Adrenal gland (tissue), 12 donors: Measurements from ENCODE around the gene NCAM2. TPM values are rescaled to one million over a fixed set of nuclear protein-coding genes. Genes with fewer than 3 reads are reported as not detected.
"Not testable (repeated sequence)": the region's sequence is repeated elsewhere in the genome, so short reads cannot be mapped to it uniquely, and the experiment has no call there.

Experiments used
- DNase-seq, 7 donors: peaks; one replicate each; pipeline ENCODE4 v3.0.0-alpha.2; 2019 to 2020
- H3K27ac ChIP-seq, 5 donors: fragments of 200-600 bp; sonication (generic) in 4 of 5; 1 replicate in 3 of 5; 2 replicates in 2 of 5; pipeline versions ENCODE4 v1.5.1 to v1.8.0; 2016 to 2020; ENCODE audit warnings: mild to moderate bottlenecking in 1 of 5
- H3K27me3 ChIP-seq: fragments of 200-600 bp; 2 replicates; pipeline ENCODE4 v1.8.0; 2021
- H3K36me3 ChIP-seq, 2 donors: fragments of 200-600 bp; replicated peaks in 1 of 2; 1 replicate in 1 of 2; 2 replicates in 1 of 2; pipeline versions ENCODE4 v1.5.1 to v1.8.0; 2018 to 2022
- H3K4me1 ChIP-seq, 2 donors: fragments of 200-600 bp; replicated peaks in 1 of 2; 1 replicate in 1 of 2; 2 replicates in 1 of 2; pipeline versions ENCODE4 v1.5.1 to v1.8.0; 2018 to 2021
- H3K4me3 ChIP-seq, 4 donors: fragments of 200-600 bp; sonication (generic) in 3 of 4; one replicate each; pipeline ENCODE4 v1.5.1; 2016 to 2018
- H3K9me3 ChIP-seq, 3 donors: fragments of 200-600 bp; sonication (generic) in 1 of 3; replicated peaks in 1 of 3; 1 replicate in 2 of 3; 2 replicates in 1 of 3; pipeline versions ENCODE4 v1.5.1 to v1.8.0; 2016 to 2021
- POLR2A ChIP-seq, 2 donors: fragments of 450-650 bp; IDR thresholded peaks; one replicate each; pipeline ENCODE4 v1.6.1; 2017; ENCODE audit warnings: antibody characterized with exemption in 2 of 2, mild to moderate bottlenecking in 2 of 2, moderate library complexity in 1 of 2
- WGBS, 4 donors: extraction: QIAGEN DNeasy Blood & Tissue Kit in 2 of 4; methylation state at CpG; one replicate each; pipeline versions ENCODE4 v1.1.5 to v1.1.7; 2013 to 2017; 5-methylcytosine and 5-hydroxymethylcytosine counted together
- intact Hi-C, 2 donors: fragments of 100-400 bp; cut with DNase I; formaldehyde crosslinking; loops; one replicate each; pipeline versions ENCODE4 v1.14.1 to v1.15.0; 2022 to 2023
- polyA plus RNA-seq, 3 donors: library from polyadenylated mRNA; stranded (reverse); fragments of 200-250 nt in 2 of 3; fragments of 350-450 nt in 1 of 3; fragmentation: Illumina TruSeq in 1 of 3; extraction: RNeasy Lipid Tissue Mini Kit (QIAGEN cat#74804) in 1 of 3; gene quantifications; one replicate each; pipeline ENCODE4 v1.2.3, GENCODE V29; 2013 to 2014
- total RNA-seq, 9 donors: library from RNA; depleted of rRNA in 4 of 9; stranded (reverse); fragments of >200 nt in 4 of 9; fragments of 120-200 nt in 1 of 9; fragmentation: NEBNext Ultra II Directional in 1 of 9; extraction: Animal tissue kit (Norgen Biotek cat#: 25700) in 1 of 9; gene quantifications; one replicate each; pipeline versions ENCODE4 v1.1.0 to v1.2.4, GENCODE V29; 2013 to 2023
- TF ChIP-seq, protein P1 (sequence below), 6 experiments: fragments of 450-650 bp in 4 of 6; fragments of 200-600 bp in 2 of 6; sonication (generic) in 1 of 6; IDR thresholded peaks; 1 replicate in 5 of 6; 2 replicates in 1 of 6; pipeline versions ENCODE4 v1.5.1 to v1.8.0; 2016 to 2021; ENCODE audit warnings: antibody characterized with exemption in 6 of 6, mild to moderate bottlenecking in 2 of 6, moderate library complexity in 1 of 6
- donor health status: healthy with polysubstance abuse.
- donor health status: Bipolar disorder and iron deficiency.
- donor health status: DM: yes; HTN: yes; CAD: no.
- donor health status: DM: no; HTN: no; CAD: no.
- donor health status: DM: no; HTN: no; CAD: no.
- donor health status: DM: yes; HTN: yes; CAD: no.

Gene NCAM2
- total and polyA plus RNA-seq, 12 donors: 2.2 to 59.4 (median 18.9) TPM

DNA sequence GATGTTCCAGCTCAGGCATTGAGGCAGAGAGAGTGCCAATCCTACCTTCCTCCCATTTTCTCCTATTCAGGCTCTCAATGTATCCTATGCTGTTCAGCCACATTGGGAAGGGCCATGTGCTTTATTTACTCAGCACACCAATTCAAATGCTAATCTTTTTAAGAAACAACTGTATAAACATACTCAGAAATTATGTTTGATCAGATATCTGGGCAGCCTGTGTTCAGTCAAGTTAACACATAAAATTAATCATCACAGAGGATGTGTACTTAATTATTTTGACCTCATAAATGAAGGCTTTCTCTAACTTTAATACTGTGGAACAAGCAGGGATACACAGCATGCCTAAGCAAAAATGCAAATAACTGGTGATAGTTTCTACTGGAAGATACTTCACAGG, 149.8 kb downstream of the NCAM2 start:
- TF ChIP-seq POLR2A (IDR thresholded peaks at IDR 0.05): no peak
- TF ChIP-seq, protein P1, sequence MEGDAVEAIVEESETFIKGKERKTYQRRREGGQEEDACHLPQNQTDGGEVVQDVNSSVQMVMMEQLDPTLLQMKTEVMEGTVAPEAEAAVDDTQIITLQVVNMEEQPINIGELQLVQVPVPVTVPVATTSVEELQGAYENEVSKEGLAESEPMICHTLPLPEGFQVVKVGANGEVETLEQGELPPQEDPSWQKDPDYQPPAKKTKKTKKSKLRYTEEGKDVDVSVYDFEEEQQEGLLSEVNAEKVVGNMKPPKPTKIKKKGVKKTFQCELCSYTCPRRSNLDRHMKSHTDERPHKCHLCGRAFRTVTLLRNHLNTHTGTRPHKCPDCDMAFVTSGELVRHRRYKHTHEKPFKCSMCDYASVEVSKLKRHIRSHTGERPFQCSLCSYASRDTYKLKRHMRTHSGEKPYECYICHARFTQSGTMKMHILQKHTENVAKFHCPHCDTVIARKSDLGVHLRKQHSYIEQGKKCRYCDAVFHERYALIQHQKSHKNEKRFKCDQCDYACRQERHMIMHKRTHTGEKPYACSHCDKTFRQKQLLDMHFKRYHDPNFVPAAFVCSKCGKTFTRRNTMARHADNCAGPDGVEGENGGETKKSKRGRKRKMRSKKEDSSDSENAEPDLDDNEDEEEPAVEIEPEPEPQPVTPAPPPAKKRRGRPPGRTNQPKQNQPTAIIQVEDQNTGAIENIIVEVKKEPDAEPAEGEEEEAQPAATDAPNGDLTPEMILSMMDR (IDR thresholded peaks at IDR 0.05): no peak

DNA sequence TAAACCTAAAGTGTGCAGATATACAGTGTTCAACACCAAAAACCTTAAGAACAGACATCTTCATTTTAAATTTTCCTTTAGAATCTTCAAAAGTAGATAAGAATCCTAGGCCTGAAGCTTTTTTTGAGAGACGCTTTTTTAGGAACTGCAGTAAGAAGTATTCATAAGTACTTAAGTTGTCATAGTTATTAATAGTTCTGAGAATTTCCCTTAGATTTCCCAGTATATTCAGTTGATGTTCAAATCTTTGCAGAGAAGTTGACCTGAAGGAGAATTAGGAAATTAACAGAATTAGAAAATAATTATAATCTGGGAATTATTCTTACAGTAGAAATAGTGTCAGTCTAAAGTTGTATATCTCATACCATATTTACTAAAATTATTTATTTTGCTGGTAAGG, 150.3 kb downstream of the NCAM2 start:
- Histone ChIP-seq H3K27me3 (no peaks in the 10 kb centered on the region), H3K36me3 (no peaks in the 10 kb centered on the region), H3K4me1 (no peaks in the 10 kb centered on the region), H3K27ac (no peak overlapping the region), H3K9me3 (no peaks in the 10 kb centered on the region), H3K4me3 (no peak overlapping the region)
- WGBS, 4 donors: 77 to 89% (median 80%) methylated on average over 1 of the region's 1 CpG
- intact Hi-C loops: no loop called here
- no peak for DNase-seq
- no peak for TF ChIP-seq POLR2A (IDR thresholded peaks at IDR 0.05)
- TF ChIP-seq, protein P1 (IDR thresholded peaks at IDR 0.05): no peak

More for the DNA sequence above, 149.8 kb downstream of the NCAM2 start:
- Histone ChIP-seq H3K4me1 (no peaks in the 10 kb centered on the region), H3K4me3 (no peak overlapping the region), H3K27ac (no peak overlapping the region), H3K36me3 (no peaks in the 10 kb centered on the region), H3K27me3 (no peaks in the 10 kb centered on the region), H3K9me3 (no peaks in the 10 kb centered on the region)
- DNase-seq: no peak
- intact Hi-C loops: no loop called here

DNA sequence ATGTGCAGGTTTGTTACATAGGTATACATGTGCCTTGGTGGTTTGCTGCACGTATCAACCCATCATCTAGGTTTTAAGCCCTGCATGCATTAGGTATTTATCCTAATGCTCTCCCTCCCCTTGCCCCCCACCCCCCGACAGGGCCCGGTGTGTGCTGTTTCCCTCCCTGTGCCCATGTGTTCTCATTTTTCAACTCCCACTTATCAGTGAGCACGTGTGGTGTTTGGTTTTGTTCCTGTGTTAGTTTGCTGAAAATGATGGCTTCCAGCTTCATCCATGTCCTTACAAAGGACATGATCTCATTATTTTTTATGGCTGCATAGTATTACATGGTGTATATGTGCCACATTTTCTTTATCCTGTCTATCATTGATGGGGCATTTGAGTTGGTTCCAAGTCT, 151.2 kb downstream of the NCAM2 start:
- H3K4me3 ChIP-seq, H3K36me3 ChIP-seq, H3K27me3 ChIP-seq, H3K27ac ChIP-seq, H3K4me1 ChIP-seq, H3K9me3 ChIP-seq, DNase-seq, intact Hi-C loops: not testable (repeated sequence)
- 77 to 85% (median 79%) methylated on average over 3 to 4 of the region's 4 CpGs for WGBS, 4 donors

DNA sequence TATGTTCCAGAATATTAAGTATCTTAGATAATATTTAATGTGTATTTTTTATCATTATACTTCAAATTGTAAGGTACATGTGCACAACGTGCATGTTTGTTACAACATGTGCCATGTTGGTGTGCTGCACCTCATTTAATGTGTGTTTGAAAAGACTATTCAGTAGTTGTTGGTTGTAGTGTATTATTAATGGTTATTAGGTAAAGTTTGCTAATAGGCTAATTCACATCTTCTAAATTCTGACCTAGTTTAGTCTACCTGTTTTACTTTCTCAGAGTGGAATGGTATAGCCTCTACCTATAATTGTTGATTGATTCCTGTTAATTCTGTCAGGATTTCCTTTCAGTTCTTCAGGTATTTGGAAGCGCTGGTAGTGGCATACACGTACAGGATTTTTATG, 153.0 kb downstream of the NCAM2 start:
- no peaks in the 10 kb centered on the region for H3K36me3 ChIP-seq
- H3K4me3 ChIP-seq: no peak overlapping the region
- intact Hi-C loops: no loop called here
- no peak overlapping the region for H3K27ac ChIP-seq
- no peaks in the 10 kb centered on the region for H3K9me3 ChIP-seq
- no peak for DNase-seq
- 84 to 93% (median 90%) methylated on average over 3 of the region's 3 CpGs for WGBS, 4 donors
- no peak for TF ChIP-seq POLR2A (IDR thresholded peaks at IDR 0.05)
- TF ChIP-seq, protein P1 (IDR thresholded peaks at IDR 0.05): no peak
- no peaks in the 10 kb centered on the region for H3K4me1 ChIP-seq
- no peaks in the 10 kb centered on the region for H3K27me3 ChIP-seq

DNA sequence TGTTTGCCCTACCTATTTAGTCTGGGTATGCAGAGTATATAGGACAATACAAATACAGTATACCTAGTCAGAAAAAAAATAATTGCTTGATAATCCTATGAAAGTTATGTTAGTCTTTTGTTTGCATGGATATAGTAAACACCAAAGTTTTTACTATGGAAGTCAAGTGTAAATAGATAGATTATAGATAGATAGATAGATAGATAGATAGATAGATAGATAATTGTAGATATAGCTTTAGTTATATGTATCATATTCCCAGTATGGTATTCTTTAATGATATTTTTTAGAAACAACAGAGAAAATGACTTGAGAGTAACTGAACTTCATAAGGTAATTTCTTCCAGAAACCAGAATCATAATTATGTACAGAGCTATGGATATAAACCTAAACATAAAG, 158.2 kb downstream of the NCAM2 start:
- Histone ChIP-seq H3K27me3 (no peaks in the 10 kb centered on the region), H3K9me3 (no peaks in the 10 kb centered on the region), H3K36me3 (no peaks in the 10 kb centered on the region), H3K4me1 (no peaks in the 10 kb centered on the region), H3K4me3 (no peak overlapping the region), H3K27ac (no peak overlapping the region)
- TF ChIP-seq POLR2A (IDR thresholded peaks at IDR 0.05): no peak
- TF ChIP-seq, protein P1 (IDR thresholded peaks at IDR 0.05): no peak
- DNase-seq: no peak
- intact Hi-C loops: no loop called here
